Omental fat pad (tissue), 4 donors: ENCODE data around the gene SSC5D. TPM values are rescaled to one million over a fixed set of nuclear protein-coding genes. Genes with fewer than 3 reads are reported as not detected.
"Not testable (repeated sequence)": the region's sequence is repeated elsewhere in the genome, so short reads cannot be mapped to it uniquely, and the experiment has no call there.

Experiments used
- ATAC-seq: fragments of 150-250 bp; one replicate; pipeline ENCODE4 v1.9.1; 2016; ENCODE audit warnings: mild to moderate bottlenecking, moderate library complexity; ENCODE audit not compliant: low FRiP score
- DNase-seq: peaks from one replicate; pipeline ENCODE4 v3.0.0-alpha.2; 2019; ENCODE audit warnings: low spot score
- total RNA-seq, 4 donors: library from RNA; depleted of rRNA; stranded (reverse); fragments of >200 nt; gene quantifications; one replicate each; pipeline ENCODE4 v1.1.0, GENCODE V29; 2016
- TF ChIP-seq, protein P1 (sequence below), 3 donors: fragments of 450-650 bp; IDR thresholded peaks; one replicate each; pipeline ENCODE4 v1.5.1; 2016 to 2017; ENCODE audit warnings: antibody characterized with exemption in 3 of 3, mild to moderate bottlenecking in 3 of 3, moderate library complexity in 2 of 3

SSC5D gene
- total RNA-seq, 4 donors from 2014 or later, result 1.6 to 6.1 (median 3.5) TPM

- TF ChIP-seq, protein P1, sequence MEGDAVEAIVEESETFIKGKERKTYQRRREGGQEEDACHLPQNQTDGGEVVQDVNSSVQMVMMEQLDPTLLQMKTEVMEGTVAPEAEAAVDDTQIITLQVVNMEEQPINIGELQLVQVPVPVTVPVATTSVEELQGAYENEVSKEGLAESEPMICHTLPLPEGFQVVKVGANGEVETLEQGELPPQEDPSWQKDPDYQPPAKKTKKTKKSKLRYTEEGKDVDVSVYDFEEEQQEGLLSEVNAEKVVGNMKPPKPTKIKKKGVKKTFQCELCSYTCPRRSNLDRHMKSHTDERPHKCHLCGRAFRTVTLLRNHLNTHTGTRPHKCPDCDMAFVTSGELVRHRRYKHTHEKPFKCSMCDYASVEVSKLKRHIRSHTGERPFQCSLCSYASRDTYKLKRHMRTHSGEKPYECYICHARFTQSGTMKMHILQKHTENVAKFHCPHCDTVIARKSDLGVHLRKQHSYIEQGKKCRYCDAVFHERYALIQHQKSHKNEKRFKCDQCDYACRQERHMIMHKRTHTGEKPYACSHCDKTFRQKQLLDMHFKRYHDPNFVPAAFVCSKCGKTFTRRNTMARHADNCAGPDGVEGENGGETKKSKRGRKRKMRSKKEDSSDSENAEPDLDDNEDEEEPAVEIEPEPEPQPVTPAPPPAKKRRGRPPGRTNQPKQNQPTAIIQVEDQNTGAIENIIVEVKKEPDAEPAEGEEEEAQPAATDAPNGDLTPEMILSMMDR (IDR thresholded peaks at IDR 0.05), result no peak
- ATAC-seq (no peak), DNase-seq (no peak)
Observed at GRCh38 chr19:55443045-55443823, 45.0 kb upstream of the SSC5D start, which contains the start of gene SHISA7. Gene SHISA7 (minus strand): TSS chr19:55443300. CDS start chr19:55442863, 437 bp downstream.

- ATAC-seq (no peak), DNase-seq (no peak)
- TF ChIP-seq, protein P1 (IDR thresholded peaks at IDR 0.05), result no peak
Observed at GRCh38 chr19:55443824-55444480, 44.3 kb upstream of the SSC5D start.

DNA sequence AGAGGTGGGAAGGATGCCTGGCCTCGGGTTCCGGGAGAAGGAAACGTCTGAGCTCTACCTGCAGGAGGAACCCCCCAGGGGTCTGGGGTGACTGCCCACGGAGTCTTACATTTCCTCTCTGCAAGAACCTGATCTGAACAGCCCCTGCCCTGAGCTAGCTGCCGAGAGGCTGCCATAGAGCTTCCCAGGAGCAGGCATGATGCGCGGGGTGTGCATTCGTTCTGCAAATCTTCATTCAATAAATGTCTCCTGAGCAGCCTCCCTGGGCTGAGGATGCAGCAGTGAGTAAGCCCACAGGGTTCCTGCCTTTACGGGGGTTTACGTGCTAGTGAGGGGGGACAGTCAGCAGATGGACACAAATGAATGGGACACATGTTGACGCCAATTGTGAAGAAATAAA lies 43.6 kb upstream of the SSC5D start:
- TF ChIP-seq, protein P1 (IDR thresholded peaks at IDR 0.05), result no peak
- ATAC-seq (no peak), DNase-seq (no peak)

- no peak for DNase-seq
- ATAC-seq, result no peak
- TF ChIP-seq, protein P1 (IDR thresholded peaks at IDR 0.05), result no peak
Observed at GRCh38 chr19:55446060-55446459, 42.2 kb upstream of the SSC5D start.

- ATAC-seq (no peak), DNase-seq (no peak)
- TF ChIP-seq, protein P1 (IDR thresholded peaks at IDR 0.05), result no peak
Observed at GRCh38 chr19:55447421-55448174, 40.6 kb upstream of the SSC5D start.

DNA sequence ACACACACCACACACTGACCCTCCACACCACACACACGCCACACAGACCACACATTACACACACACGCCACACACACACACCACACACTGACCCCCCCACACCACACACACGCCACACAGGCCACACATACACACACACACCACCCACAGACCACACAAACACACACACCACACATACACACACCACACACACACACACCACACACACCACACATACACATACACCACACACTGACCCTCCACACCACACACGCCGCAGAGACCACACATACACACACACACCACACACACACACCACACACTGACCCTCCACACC lies 40.1 kb upstream of the SSC5D start:
- not testable (repeated sequence) for DNase-seq, ATAC-seq

- TF ChIP-seq, protein P1 (IDR thresholded peaks at IDR 0.05), result no peak
- no peak for ATAC-seq
- DNase-seq, result no peak
Observed at GRCh38 chr19:55449469-55449868, 38.8 kb upstream of the SSC5D start.
